GM19455 (cell line): Measurements from ENCODE around the gene DOCK3.
"Not testable (repeated sequence)": the region's sequence is repeated elsewhere in the genome, so short reads cannot be mapped to it uniquely, and the experiment has no call there.

Experiments
- ATAC-seq: cut with Tn5 transposase; IDR thresholded peaks from one replicate; pipeline ENCODE4 v1.9.1; 2021; ENCODE audit not compliant: unreplicated experiment

The DOCK3 gene

GRCh38 chr3:51282931-51283330 lies 608.2 kb downstream of the DOCK3 start:
- ATAC-seq: no peak

GRCh38 chr3:51283421-51283820 lies 608.7 kb downstream of the DOCK3 start:
- no peak for ATAC-seq

- ATAC-seq: no peak
Observed at GRCh38 chr3:51295625-51296024, 620.9 kb downstream of the DOCK3 start.

- ATAC-seq: no peak
Observed at GRCh38 chr3:51297333-51297732, 622.6 kb downstream of the DOCK3 start.

GRCh38 chr3:51304230-51304629 lies 629.5 kb downstream of the DOCK3 start:
- no peak for ATAC-seq

- no peak for ATAC-seq
Observed at GRCh38 chr3:51306093-51306492, 631.4 kb downstream of the DOCK3 start.

GRCh38 chr3:51307458-51307857 lies 632.7 kb downstream of the DOCK3 start:
- ATAC-seq: no peak

- ATAC-seq: not testable (repeated sequence)
Observed at GRCh38 chr3:51307945-51308607, 633.3 kb downstream of the DOCK3 start.

- no peak for ATAC-seq
Observed at GRCh38 chr3:51311055-51311454, 636.3 kb downstream of the DOCK3 start.

- ATAC-seq: no peak
Observed at GRCh38 chr3:51328206-51328605, 653.5 kb downstream of the DOCK3 start.

- ATAC-seq: no peak
Observed at GRCh38 chr3:51330046-51330445, 655.3 kb downstream of the DOCK3 start.

- no peak for ATAC-seq
Observed at GRCh38 chr3:51332156-51332555, 657.4 kb downstream of the DOCK3 start.

- ATAC-seq: no peak
Observed at GRCh38 chr3:51333021-51333420, 658.3 kb downstream of the DOCK3 start.

- no peak for ATAC-seq
Observed at GRCh38 chr3:51336261-51336660, 661.5 kb downstream of the DOCK3 start.

GRCh38 chr3:51337666-51338065 lies 662.9 kb downstream of the DOCK3 start:
- ATAC-seq: no peak

- ATAC-seq: no peak
Observed at GRCh38 chr3:51338632-51339031, 663.9 kb downstream of the DOCK3 start.

- ATAC-seq: no peak
Observed at GRCh38 chr3:51340013-51340829, 665.5 kb downstream of the DOCK3 start.

GRCh38 chr3:51340989-51341636 lies 666.4 kb downstream of the DOCK3 start:
- no peak for ATAC-seq

GRCh38 chr3:51343918-51344687 lies 669.4 kb downstream of the DOCK3 start:
- ATAC-seq: no peak

- no peak for ATAC-seq
Observed at GRCh38 chr3:51350751-51351150, 676.0 kb downstream of the DOCK3 start.

GRCh38 chr3:51353131-51353530 lies 678.4 kb downstream of the DOCK3 start:
- ATAC-seq: no peak
